Thoracic aorta (tissue), 2 donors: ENCODE data around the gene FRMD5. TPM values are rescaled to one million over a fixed set of nuclear protein-coding genes. Genes with fewer than 3 reads are reported as not detected.
A peak's percentile ranks its signal among the peaks of the same experiment; 100 is the strongest.
"Not testable (repeated sequence)": the region's sequence is repeated elsewhere in the genome, so short reads cannot be mapped to it uniquely, and the experiment has no call there.

ENCODE experiments used
- ATAC-seq: fragments of 150-250 bp; one replicate; pipeline ENCODE4 v1.8.0; 2017; ENCODE audit warnings: low read depth; ENCODE audit not compliant: insufficient number of reproducible peaks, low FRiP score
- DNase-seq: peaks from one replicate; pipeline ENCODE4 v3.0.0-alpha.2; 2020; ENCODE audit warnings: low spot score
- H3K27ac ChIP-seq, 2 donors: fragments of 200-600 bp; sonication (generic); 1 replicate in 1 of 2; 2 replicates in 1 of 2; pipeline ENCODE4 v1.5.1; 2016; ENCODE audit warnings: mild to moderate bottlenecking in 2 of 2, moderate library complexity in 2 of 2
- H3K27me3 ChIP-seq: fragments of 200-600 bp; sonication (generic); replicated peaks from 2 replicates; pipeline ENCODE4 v1.6.0; 2016; ENCODE audit warnings: mild to moderate bottlenecking; ENCODE audit not compliant: insufficient read depth
- H3K36me3 ChIP-seq: fragments of 200-600 bp; sonication (generic); one replicate; pipeline ENCODE4 v1.5.1; 2016
- H3K4me1 ChIP-seq, 2 donors: fragments of 200-600 bp; sonication (generic); 1 replicate in 1 of 2; 2 replicates in 1 of 2; pipeline versions ENCODE4 v1.5.1 to v1.6.0; 2016; ENCODE audit warnings: low read depth in 2 of 2, mild to moderate bottlenecking in 1 of 2; ENCODE audit not compliant: control insufficient read depth in 1 of 2
- H3K4me3 ChIP-seq: fragments of 200-600 bp; sonication (generic); 2 replicates; pipeline ENCODE4 v1.5.1; 2016; ENCODE audit warnings: mild to moderate bottlenecking
- H3K9me3 ChIP-seq: fragments of 200-600 bp; sonication (generic); 2 replicates; pipeline ENCODE4 v1.5.1; 2016
- total RNA-seq, 2 donors: library from RNA; depleted of rRNA; stranded (reverse); fragments of >200 nt; gene quantifications; one replicate each; pipeline versions ENCODE4 v1.1.0 to v1.2.3, GENCODE V29; 2016
- TF ChIP-seq, protein P1 (sequence below): fragments of 200-600 bp; sonication (generic); IDR thresholded peaks from one replicate; pipeline ENCODE4 v1.5.1; 2019; ENCODE audit warnings: antibody characterized with exemption

The FRMD5 gene
- total RNA-seq, 2 donors from 2014 or later = 0.27 TPM; not detected in 1

DNA sequence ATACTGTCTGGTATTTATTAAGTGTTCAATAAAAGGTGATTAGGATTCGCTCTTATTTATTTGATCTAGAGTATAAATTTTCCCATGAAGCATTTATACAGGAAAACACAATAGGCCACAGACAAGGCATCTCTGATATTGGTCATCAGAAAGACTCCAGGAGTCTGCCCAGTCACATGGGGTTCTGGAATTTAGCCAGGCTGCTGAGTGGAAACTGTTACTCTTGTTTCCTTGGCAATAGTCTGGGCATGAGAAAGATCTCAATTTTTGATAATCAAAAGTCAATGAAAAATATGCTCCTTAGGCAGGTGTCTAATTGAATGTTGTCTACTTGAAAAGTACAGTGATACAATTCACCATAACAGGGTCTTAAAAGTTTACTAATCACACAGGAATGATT lies 161.2 kb downstream of the FRMD5 start:
- peak overlapping the region in 1 of 2 donors; percentile 46 for H3K27ac ChIP-seq
- DNase-seq (no peak), ATAC-seq (no peak)
- TF ChIP-seq, protein P1, sequence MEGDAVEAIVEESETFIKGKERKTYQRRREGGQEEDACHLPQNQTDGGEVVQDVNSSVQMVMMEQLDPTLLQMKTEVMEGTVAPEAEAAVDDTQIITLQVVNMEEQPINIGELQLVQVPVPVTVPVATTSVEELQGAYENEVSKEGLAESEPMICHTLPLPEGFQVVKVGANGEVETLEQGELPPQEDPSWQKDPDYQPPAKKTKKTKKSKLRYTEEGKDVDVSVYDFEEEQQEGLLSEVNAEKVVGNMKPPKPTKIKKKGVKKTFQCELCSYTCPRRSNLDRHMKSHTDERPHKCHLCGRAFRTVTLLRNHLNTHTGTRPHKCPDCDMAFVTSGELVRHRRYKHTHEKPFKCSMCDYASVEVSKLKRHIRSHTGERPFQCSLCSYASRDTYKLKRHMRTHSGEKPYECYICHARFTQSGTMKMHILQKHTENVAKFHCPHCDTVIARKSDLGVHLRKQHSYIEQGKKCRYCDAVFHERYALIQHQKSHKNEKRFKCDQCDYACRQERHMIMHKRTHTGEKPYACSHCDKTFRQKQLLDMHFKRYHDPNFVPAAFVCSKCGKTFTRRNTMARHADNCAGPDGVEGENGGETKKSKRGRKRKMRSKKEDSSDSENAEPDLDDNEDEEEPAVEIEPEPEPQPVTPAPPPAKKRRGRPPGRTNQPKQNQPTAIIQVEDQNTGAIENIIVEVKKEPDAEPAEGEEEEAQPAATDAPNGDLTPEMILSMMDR = no peak
- no peaks in the 10 kb centered on the region for H3K9me3 ChIP-seq
- H3K4me3 ChIP-seq = no peak overlapping the region
- no peaks in the 10 kb centered on the region for H3K36me3 ChIP-seq
- peaks cover 8 to 15% of the 10 kb centered on the region in 2 donors for H3K4me1 ChIP-seq
- H3K27me3 ChIP-seq = no peaks in the 10 kb centered on the region

DNA sequence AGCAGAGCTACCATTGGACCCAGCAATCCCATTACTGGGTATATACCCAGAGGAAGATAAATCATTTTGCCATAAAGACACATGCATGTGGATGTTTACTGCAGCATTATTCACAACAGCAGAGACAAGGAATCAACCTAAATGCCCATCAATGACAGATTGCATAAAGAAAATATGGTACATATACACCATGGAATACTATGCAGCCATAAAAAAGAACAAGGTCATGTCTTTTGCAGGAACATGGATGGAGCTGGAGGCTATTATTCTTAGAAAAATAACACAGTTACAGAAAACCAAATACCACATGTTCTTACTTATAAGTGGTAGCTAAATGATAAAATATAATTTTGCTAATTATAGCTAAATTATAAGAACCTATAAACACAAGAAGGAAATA lies 162.3 kb downstream of the FRMD5 start:
- ATAC-seq, H3K27ac ChIP-seq, H3K9me3 ChIP-seq, H3K36me3 ChIP-seq, H3K27me3 ChIP-seq, DNase-seq, H3K4me3 ChIP-seq: not testable (repeated sequence)
- peaks cover 8 to 15% of the 10 kb centered on the region in 2 donors for H3K4me1 ChIP-seq

- Histone ChIP-seq H3K27ac (no peak overlapping the region), H3K9me3 (no peaks in the 10 kb centered on the region), H3K36me3 (no peaks in the 10 kb centered on the region), H3K4me3 (no peak overlapping the region), H3K27me3 (no peaks in the 10 kb centered on the region), H3K4me1 (peaks cover 7% of the 10 kb centered on the region in 2 donors)
- ATAC-seq (no peak), DNase-seq (no peak)
- TF ChIP-seq, protein P1 = no peak
These were observed 165.0 kb downstream of the FRMD5 start for GRCh38 chr15:44029940-44030568.

- H3K27me3 ChIP-seq = no peaks in the 10 kb centered on the region
- no peak overlapping the region for H3K4me3 ChIP-seq
- H3K9me3 ChIP-seq = no peaks in the 10 kb centered on the region
- DNase-seq (no peak), ATAC-seq (no peak)
- H3K4me1 ChIP-seq = no peaks in the 10 kb centered on the region
- H3K27ac ChIP-seq = no peak overlapping the region
- H3K36me3 ChIP-seq = no peaks in the 10 kb centered on the region
- TF ChIP-seq, protein P1 = no peak
These were observed 166.1 kb downstream of the FRMD5 start for GRCh38 chr15:44029003-44029402.

- TF ChIP-seq, protein P1 = no peak
- no peaks in the 10 kb centered on the region for H3K4me1 ChIP-seq
- no peak overlapping the region for H3K27ac ChIP-seq
- no peaks in the 10 kb centered on the region for H3K9me3 ChIP-seq
- ATAC-seq (no peak), DNase-seq (no peak)
- no peaks in the 10 kb centered on the region for H3K27me3 ChIP-seq
- H3K4me3 ChIP-seq = no peak overlapping the region
- no peaks in the 10 kb centered on the region for H3K36me3 ChIP-seq
These were observed 166.7 kb downstream of the FRMD5 start for GRCh38 chr15:44028349-44028748.

- Histone ChIP-seq H3K4me1 (no peaks in the 10 kb centered on the region), H3K36me3 (no peaks in the 10 kb centered on the region), H3K27ac (no peak overlapping the region), H3K4me3 (no peak overlapping the region), H3K9me3 (no peaks in the 10 kb centered on the region), H3K27me3 (no peaks in the 10 kb centered on the region)
- TF ChIP-seq, protein P1 = no peak
- no peak for ATAC-seq
- DNase-seq = no peak
These were observed 170.9 kb downstream of the FRMD5 start for GRCh38 chr15:44024155-44024554.
